T-helper 9 cell (primary cell): Measurements from ENCODE around the gene SRXN1.

ENCODE experiments used
- DNase-seq: peaks from one replicate; pipeline ENCODE4 v3.0.0-alpha.2; 2020

The SRXN1 gene

DNA sequence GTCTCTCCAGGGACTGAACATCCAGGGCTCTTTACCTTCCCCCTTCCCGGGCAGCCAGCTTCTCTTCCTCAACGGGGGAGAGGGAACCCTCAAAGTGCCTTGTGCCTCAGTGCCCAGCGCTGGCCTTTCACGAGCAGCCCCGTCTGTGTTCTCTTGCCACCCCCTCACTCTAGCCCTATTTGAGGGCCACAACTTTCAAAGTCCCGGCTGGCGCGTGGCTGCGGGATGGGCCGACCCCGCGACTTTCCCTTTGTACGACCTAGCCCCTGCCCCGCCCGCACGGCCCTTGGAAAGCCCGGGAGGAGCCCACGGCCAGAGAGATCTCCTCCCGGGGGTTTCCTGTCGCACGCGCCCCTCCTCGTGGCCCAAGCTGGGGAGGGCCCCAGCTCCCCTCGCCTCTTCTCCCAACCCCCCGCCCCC lies 22.0 kb upstream of the SRXN1 start:
- no peak for DNase-seq

DNA sequence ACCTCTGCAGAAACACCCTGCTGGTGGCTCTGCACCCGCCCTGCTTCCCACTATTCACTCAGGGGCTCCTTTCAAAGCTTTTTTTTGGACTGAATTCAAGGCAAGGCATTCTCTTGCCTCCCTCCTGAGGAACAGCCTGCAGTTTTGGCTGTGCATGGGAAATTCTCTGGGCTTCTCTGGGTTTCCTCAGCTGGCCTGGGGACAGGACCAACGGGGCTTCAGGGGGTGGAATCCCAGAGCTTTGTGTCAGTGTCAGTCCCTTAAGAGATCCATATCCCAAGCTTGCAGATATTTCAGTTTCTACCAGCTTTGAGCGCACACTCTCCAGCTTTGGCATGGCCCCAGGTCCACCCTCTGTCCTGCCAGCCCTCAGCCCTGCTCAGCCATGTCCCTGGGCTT lies 20.6 kb upstream of the SRXN1 start:
- DNase-seq = no peak

DNA sequence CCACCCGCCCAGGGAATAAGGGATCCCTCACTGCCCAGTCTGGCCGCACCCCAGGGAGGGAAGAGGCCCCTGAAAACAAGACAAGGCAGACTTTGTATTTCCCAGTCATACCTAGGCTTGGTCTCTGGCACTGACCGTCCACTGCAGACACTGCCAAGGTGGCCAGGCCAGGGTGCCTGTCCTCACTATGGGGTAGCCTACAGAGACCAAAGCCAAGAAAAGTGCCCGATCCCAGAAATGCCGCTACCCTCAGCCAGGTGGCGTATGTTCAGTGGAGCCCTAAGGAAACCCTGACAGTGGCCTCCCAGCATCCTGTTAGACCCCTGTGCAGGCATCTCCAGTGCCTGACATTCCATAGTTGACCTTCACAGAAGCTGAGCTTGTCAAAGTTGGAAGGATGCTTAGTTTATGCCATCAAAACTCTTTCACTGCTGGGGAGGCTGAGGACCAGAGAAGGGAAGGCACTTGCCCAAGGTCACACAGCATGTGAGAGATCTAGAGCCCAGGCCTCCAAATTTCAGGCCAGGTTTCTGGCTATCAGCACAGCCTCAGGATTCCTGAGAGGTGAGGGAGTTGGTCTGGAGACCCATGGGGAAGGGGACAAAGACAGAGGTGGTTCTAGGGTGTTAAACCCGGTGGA lies 20.1 kb upstream of the SRXN1 start:
- no peak for DNase-seq

- DNase-seq = no peak
Observed at GRCh38 chr20:671252-672030, 18.4 kb upstream of the SRXN1 start.

GRCh38 chr20:669573-669972 lies 16.6 kb upstream of the SRXN1 start:
- DNase-seq = no peak

DNA sequence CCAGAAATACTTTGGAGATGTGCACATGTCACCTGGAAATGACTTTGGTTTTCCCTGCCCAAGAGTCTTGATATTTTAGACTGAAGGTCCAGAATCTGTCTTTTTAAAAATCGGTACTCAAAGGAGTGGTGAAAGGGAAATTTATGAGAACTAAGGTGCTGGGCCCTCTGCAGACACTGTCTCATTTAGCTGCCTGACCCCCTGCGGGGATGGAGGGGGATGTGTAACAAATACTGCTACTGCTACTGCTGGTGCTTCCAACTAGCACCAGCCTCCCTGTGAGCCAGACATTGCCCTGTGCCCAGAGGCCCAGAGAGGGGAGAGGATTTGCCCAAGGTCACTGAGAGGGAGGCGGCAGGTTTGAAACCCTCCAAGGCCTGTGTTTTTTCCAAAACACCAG lies 15.6 kb upstream of the SRXN1 start:
- no peak for DNase-seq

GRCh38 chr20:668050-668449 lies 15.1 kb upstream of the SRXN1 start:
- no peak for DNase-seq

GRCh38 chr20:667351-668034 lies 14.5 kb upstream of the SRXN1 start:
- DNase-seq = peak; percentile 54

DNA sequence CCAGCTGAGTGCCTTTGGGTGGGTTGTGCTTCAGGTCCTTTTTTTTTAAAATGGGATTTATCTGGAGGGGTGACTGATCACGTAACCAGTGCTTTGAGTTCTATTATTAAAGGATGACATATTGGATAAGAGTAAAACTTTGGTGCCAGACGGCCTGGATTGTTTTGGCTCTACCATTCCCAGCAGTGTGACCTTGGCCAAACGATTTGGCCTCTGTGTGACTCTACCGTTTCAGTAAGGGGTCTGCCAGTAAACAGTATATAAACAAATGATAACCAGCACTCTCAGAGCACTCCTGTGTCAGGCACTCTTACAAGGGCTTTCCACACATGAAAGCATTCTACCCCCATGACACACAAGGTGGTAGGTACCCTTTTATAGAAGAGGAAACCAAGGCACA lies 13.9 kb upstream of the SRXN1 start:
- no peak for DNase-seq

DNA sequence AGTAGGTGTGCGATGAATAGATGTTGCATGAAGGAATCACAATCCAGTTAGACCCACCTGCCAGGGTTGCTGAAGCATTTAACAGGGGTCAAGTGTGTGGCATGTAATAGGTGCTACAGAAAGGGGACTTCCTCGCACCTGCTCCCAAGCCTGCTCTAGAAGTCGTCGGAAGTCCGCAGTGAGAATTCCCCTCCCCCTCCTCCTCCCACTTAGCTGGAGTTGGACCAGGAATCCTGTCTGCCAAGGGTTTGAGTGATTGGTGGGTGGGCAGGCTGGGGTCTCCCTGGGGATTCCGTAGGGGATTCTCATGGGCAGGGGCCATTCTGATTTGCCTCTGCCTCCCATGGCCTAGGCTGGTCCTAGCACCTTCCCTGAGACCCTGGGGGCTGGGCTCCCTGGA lies 12.3 kb upstream of the SRXN1 start:
- DNase-seq = no peak

DNA sequence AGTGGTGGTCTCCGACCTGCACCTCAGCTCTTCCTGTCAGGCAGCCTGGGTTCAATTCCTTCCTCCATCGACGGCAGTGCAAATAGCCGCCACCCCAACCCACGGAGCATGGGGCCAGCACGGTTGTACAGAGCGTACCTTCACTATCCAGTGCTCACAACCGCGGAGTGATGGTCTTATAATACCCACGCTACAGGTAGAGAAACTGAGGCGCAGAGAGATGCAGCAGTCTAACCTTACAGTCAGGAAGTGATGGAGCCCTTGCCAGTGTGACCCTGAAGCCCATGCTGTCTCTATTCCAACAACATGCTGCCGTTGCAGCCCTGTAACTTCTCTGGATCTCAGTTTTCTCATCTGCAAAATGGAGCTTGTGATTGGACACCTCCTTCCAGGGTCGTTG lies 11.6 kb upstream of the SRXN1 start:
- no peak for DNase-seq

- DNase-seq = no peak
Observed at GRCh38 chr20:664151-664550, 11.2 kb upstream of the SRXN1 start.

DNA sequence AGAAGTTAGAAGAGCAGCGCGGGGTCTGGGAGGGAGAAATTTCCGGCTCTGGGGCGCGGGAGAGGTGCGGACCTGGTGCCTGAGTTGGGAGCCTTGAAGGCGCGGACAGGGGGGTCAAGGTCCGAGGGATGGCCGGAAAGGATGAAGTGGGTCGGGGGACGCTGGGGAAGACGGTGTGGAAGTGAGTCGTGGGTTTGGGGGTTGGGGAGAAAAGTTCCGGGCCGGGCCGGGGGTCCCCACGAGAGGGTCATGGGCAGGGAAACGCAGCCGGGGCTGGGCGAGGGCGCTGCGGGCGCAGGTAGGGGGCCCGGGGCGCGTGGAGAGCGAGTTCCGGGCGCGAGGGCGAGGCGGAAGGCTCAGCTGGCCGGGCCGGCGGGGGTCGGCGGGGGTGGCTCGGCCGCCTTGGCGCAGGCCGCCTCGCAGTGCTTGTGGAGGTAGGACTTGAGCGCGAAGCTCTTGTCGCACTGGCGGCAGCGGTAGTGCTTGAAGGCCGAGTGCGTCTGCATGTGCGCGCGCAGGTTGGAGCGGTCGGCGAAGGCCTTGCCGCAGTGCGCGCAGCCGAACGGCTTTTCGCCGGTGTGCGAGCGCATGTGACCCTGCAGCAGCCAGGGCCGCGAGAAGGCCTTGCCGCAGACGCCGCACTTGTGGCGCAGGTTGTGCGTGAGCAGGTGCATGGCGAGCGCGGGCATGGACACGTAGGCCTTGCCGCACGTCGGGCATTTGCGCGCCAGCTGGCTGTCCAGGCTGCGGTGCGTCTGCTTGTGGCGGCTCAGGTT lies 10.5 kb upstream of the SRXN1 start:
- no peak for DNase-seq

DNA sequence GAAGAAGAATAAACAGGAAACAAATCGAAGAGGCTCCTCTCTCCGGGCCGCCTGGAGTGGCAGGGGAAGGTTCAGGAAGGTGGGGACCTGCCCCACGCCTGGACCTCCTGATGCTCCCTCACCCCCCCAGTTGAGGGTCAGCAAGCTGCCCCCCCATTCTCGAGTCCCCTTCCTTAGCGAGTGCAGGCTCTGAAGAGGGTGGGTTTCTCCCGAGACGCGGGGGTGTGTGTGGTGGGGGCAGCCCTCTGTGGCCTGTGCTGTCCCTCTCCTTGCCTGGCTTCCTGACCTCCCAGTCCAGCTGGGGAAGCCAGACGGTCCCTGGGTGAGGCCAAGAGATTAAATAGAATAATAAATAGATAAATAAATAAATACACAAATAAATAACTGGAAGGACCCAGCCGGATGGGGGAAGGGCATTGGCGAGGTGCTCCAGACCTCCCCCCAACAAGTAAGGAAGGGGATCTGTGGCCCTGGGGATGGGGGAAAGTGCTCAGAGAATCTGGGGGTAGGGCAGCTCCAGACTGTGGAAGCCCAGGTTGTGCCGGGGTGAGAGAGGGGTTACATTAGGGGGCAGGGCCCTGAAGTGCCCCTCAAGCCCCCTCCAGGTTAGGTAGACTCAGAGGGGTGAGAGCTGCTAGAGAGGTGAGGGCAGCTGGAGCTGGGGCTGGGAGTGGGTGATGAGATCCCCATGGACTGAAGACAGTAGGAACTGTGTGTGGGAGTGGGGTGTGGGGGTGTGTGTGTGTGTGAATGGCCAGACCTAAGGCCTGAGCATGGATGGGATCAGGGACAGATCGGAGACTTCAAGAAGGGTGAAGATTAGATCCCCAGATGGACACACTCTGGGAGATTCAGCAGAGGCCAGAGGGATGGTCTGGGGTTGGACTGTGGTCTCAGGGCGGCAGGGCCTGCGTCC lies 9.5 kb upstream of the SRXN1 start:
- DNase-seq = no peak

GRCh38 chr20:661474-662270 lies 8.7 kb upstream of the SRXN1 start:
- no peak for DNase-seq

DNA sequence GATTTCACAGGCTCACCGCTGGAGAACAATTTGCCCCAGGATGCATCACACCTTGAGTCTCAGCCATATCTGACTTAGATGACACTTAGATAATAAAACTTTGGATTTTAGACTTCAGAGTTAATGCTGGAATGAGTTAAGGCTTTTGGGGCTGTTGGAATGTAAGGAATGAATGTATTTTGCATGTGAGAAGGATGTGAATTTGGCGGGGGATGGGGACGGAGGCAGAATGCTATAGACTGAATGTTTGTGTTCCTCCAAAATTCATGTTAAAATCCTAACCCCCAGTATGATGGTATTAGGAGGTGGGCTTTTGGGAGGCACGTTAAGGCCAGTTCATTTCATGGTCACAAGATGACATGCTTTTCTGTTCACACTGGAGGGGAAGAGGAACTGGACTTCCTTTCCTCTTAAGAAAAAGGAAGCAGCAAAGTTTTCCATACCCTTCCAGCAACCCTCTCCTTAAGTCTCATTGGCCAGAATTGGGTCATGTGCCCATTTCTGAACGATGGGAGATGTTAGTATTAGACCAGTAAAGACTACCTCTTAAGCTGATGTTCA lies 5.8 kb upstream of the SRXN1 start:
- no peak for DNase-seq

DNA sequence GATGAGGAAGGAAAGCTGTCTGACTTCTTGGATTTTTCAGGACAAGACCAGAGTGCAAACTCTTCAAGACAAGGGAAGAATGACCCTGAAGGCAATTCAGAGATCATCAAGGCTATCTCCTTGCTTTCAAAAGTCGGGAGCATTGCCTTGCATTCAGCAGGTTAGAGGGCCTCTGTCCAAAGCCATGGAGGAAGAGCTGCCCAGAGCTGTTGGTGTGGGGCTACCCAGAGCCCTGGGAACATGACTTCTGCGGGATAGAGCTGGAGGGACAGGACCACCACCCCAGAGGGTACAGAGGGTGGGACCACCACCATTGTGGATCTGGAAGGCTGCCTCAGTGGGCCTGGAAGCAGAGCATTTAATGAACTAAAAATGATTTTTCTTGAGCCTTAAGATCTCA lies 5.2 kb upstream of the SRXN1 start:
- no peak for DNase-seq

DNA sequence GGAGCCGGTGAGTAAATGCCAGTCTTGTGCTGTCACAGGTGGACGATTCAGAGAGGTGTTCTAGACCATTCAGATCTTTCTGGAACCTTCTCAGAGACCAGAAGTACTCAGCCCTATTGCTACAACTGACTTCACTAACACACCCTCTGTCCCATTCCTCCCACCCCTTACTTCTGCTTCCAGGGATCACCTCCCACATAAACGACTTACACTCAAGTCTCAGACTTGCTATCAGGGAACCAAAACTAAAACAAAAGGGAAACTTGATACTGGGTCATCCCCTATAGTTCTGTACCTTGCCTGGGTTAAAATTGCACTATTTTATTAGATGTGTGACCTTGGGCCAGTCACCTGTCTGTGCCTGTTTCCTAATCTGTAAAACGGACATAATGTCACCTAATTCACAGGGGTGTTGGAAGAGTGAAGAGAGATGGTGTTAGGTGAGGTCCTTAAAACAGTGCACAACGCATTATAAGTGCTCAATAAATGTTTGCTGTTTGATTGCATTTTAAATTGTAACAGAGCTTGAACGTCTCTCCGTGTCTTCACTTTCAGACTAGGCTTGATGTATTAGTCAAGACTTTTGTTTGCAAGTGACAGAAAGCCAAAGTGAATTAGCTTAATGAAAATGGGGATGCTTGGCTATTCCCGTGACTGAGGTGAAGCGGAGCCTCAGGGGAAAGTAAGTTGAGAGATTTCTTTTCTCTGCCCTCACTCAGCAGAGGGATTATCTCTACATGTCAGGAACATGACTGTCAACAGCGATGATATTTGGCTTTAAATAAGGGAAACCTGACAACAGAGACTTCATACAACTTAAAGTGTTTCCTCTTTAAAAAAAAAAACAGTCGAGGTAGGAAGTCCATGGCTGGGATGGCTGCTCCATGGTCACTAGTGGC lies 3.0 kb upstream of the SRXN1 start:
- no peak for DNase-seq

DNA sequence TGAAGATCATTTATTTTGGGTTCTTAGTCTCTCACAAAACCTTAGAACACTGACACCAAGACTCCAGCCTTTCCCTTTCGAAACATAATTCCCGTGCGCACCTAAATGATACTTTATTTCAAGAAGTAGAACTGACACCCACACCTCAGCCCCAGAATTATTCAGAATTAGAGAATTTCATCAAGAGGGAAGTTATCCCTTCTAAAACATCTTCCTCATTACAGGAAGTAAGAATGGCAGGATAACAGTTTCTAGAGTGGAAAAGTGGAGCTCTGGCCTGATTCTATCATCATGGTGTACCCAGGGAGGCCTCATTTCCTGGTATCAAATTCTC lies 1.4 kb upstream of the SRXN1 start:
- DNase-seq = no peak
